ENCODE data around the gene TRIP10. TPM values are rescaled to one million over a fixed set of nuclear protein-coding genes. Genes with fewer than 3 reads are reported as not detected.
"Not testable (repeated sequence)": the region's sequence is repeated elsewhere in the genome, so short reads cannot be mapped to it uniquely, and the experiment has no call there.

TRIP10 gene
- total RNA-seq, 1 donor from 2014 or later: 82.4 TPM

GRCh38 chr19:6797646-6798045, 58.2 kb downstream of the TRIP10 start:
- no peak for DNase-seq

DNA sequence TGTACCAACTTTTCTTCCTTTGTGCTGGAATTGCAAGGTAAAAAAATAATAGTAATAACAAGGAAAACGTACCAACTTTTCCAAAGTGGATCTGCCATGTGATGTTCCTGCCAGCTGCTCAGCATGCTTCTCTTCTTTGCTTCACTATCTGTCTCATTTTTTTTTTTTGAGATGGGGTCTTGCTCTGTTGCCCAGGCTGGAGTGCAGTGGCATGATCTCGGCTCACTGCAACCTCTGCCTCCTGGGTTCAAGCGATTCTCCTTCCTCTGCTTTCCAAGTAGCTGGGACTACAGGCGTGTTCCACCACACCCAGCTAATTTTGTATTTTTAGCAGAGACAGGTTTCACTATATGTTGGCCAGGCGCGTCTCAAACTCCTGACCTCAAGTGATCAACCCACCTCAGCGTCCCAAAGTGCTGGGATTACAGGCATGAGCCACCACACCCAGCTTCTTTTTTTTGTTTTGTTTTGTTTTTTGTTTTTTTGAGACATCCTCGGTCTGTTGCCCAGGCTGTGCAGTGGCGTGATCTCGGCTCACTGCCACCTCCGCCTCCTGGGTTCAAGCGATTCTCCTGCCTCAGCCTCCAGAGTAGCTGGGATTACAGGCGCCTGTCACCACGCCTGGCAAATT, 60.8 kb downstream of the TRIP10 start:
- not testable (repeated sequence) for DNase-seq

- DNase-seq: no peak
Measured at GRCh38 chr19:6800991-6801484, 61.6 kb downstream of the TRIP10 start.

Other genes starting within 250 kb of the TRIP10 start
- gene TUBB4A, start 237.4 kb upstream of the TRIP10 start, total RNA-seq: 1.6 TPM
- gene TNFSF9, start 208.7 kb upstream of the TRIP10 start, total RNA-seq: 0.62 TPM
- not detected for gene CD70, start 148.5 kb upstream of the TRIP10 start, total RNA-seq
- gene TNFSF14, start 69.5 kb upstream of the TRIP10 start, total RNA-seq: 0.31 TPM
- 27.8 TPM for gene C3, start 19.0 kb upstream of the TRIP10 start, total RNA-seq
- gene GPR108, start 2.1 kb upstream of the TRIP10 start, total RNA-seq: 35.2 TPM
- 4.8 TPM for gene SH2D3A, start 27.8 kb downstream of the TRIP10 start, total RNA-seq
- gene VAV1, start 33.0 kb downstream of the TRIP10 start, total RNA-seq: 2.5 TPM
- 0.21 TPM for gene ADGRE1, start 147.9 kb downstream of the TRIP10 start, total RNA-seq

Data from tongue (tissue), 2 donors.